Measurements from ENCODE around the gene ACTL9. TPM values are rescaled to one million over a fixed set of nuclear protein-coding genes. Genes with fewer than 3 reads are reported as not detected.

ACTL9 gene
- total RNA-seq, 2 experiments from 2014 or later, result not detected

DNA sequence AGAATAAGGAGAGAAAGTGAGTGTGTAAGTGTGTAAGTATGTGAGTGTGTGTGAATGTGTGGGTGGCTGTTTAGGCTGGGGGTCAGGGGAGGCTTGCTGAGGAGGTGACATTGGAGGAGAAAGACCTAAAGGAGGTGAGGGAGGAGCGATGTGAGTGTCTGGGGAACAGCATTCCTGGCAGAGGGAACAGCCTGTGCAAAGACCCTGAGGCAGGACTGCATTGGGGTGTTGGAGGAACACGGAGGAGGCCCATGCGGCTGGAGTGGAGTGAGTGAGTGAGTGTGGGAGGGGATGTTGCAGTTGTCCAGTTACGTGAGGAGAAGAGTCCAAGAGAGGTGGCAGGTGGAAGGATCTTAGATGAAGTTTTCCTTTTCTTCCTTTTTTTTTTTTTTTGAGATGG, 36.3 kb downstream of the ACTL9 start:
- H3K27ac Mint-ChIP-seq, result no peak overlapping the region
- H3K9me3 Mint-ChIP-seq, result no peaks in the 10 kb centered on the region
- TF ChIP-seq, protein P1, sequence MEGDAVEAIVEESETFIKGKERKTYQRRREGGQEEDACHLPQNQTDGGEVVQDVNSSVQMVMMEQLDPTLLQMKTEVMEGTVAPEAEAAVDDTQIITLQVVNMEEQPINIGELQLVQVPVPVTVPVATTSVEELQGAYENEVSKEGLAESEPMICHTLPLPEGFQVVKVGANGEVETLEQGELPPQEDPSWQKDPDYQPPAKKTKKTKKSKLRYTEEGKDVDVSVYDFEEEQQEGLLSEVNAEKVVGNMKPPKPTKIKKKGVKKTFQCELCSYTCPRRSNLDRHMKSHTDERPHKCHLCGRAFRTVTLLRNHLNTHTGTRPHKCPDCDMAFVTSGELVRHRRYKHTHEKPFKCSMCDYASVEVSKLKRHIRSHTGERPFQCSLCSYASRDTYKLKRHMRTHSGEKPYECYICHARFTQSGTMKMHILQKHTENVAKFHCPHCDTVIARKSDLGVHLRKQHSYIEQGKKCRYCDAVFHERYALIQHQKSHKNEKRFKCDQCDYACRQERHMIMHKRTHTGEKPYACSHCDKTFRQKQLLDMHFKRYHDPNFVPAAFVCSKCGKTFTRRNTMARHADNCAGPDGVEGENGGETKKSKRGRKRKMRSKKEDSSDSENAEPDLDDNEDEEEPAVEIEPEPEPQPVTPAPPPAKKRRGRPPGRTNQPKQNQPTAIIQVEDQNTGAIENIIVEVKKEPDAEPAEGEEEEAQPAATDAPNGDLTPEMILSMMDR (IDR thresholded peaks at IDR 0.05), result no peak
- H3K4me3 Mint-ChIP-seq, result no peak overlapping the region
- DNase-seq, result no peak
- no peak for ATAC-seq
- CTCF ChIA-PET, result no interaction called here
- H3K4me1 Mint-ChIP-seq (ENCODE audit: low read depth), result peaks cover 32% of the 10 kb centered on the region
- intact Hi-C loops (cut with micrococcal nuclease), result no loop called here
- POLR2A ChIA-PET, result no interaction called here
- no peaks in the 10 kb centered on the region for H3K36me3 Mint-ChIP-seq (ENCODE audit: low read depth)
- H3K27me3 Mint-ChIP-seq, result no peaks in the 10 kb centered on the region

DNA sequence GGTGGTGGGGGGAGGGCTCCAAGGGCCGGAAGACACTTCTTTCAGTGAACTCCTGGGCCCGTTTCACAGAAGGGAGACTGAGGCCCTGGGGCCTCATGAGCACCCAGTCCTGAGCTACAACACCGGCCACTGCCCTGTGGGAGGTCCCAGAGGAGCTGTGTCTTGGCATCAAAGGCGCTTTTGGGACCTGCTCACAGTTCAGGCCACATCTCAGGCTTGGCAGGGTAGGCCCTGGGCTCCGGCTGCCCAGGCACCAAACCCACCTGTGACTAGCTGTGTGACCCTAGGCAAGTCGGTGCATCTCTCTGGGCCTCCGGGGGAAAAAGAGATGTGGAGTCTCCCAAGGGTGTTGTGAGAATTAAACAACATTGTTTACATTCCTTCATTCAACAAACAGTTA, 38.7 kb downstream of the ACTL9 start:
- no peak overlapping the region for H3K4me3 Mint-ChIP-seq
- no peak for ATAC-seq
- intact Hi-C loops (cut with micrococcal nuclease), result no loop called here

DNA sequence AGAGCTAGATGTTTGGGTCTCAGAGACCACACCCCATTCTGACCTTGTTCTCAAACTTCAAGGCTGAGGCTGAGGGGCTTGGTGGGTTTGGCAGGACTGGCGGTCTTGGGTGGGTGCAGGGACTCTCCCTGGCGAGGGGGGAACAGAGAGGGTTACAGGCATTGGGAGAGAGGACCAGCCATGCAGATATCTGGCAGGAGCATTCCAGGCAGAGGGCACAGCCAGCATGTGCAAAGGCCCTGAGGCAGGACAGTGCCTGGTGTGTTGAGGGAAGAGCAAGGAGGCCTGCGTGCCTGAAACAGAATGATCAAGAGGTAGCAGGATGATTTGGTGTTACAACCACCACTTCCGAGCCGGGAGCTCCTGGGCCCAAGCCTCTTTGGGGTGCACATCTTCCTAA, 40.7 kb downstream of the ACTL9 start:
- ChIA-PET CTCF (no interaction called here), POLR2A (no interaction called here)
- H3K4me1 Mint-ChIP-seq (ENCODE audit: low read depth), result peaks cover 15% of the 10 kb centered on the region
- H3K27me3 Mint-ChIP-seq, result no peaks in the 10 kb centered on the region
- no peaks in the 10 kb centered on the region for H3K36me3 Mint-ChIP-seq (ENCODE audit: low read depth)
- DNase-seq, result no peak
- ATAC-seq, result no peak
- no peak overlapping the region for H3K4me3 Mint-ChIP-seq
- H3K27ac Mint-ChIP-seq, result no peak overlapping the region
- intact Hi-C loops (cut with micrococcal nuclease), result no loop called here
- H3K9me3 Mint-ChIP-seq, result no peaks in the 10 kb centered on the region
- TF ChIP-seq, protein P1 (IDR thresholded peaks at IDR 0.05), result no peak

More for the DNA sequence above, 38.7 kb downstream of the ACTL9 start:
- CTCF ChIA-PET, result interaction anchor here (2.1 kb wide), 1 partner anchor 34 kb away, joined by 5 read pairs; no protein-coding TSS in a partner anchor
- TF ChIP-seq, protein P1 (IDR thresholded peaks at IDR 0.05), result no peak
- Mint-ChIP-seq H3K27me3 (no peaks in the 10 kb centered on the region), H3K4me1 (ENCODE audit: low read depth) (peaks cover 24% of the 10 kb centered on the region), H3K27ac (no peak overlapping the region), H3K9me3 (no peaks in the 10 kb centered on the region), H3K36me3 (ENCODE audit: low read depth) (no peaks in the 10 kb centered on the region)
- DNase-seq, result no peak
- POLR2A ChIA-PET, result no interaction called here

DNA sequence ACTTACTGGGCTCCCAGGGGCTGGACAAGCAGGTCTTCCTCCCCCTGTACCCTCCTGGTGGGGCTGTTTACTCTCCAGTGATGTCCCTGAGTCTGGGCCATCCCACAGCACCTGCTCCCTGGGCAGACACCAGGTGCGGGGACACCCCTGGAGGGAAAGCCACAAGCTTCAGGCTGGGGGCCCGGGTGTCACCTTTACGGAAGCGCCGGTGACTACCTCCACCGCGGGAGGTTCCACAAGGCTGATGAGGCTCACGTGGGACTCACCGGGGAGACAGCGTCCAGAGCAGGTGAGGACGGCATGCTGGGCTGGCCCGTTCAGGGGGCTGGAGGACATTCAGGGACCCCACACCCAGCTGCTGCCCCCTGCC, 43.3 kb downstream of the ACTL9 start:
- intact Hi-C loops (cut with micrococcal nuclease), result loop anchor here (2.0 kb wide), 1 partner anchor 39 kb away; no protein-coding TSS in a partner anchor
- ATAC-seq (peak; percentile 74), DNase-seq (peak; percentile 67)
- ChIA-PET CTCF (interaction anchor here (0.6 to 4.4 kb wide), 14 partner anchors 10 to 333 kb away, joined by 3 to 93 read pairs (median 6); partner anchors contain the start of gene ACTL9), POLR2A (interaction anchor here (1.0 to 1.3 kb wide), 2 partner anchors 10 to 39 kb away, joined by 6 read pairs; no protein-coding TSS in a partner anchor)
- Mint-ChIP-seq H3K27me3 (no peaks in the 10 kb centered on the region), H3K27ac (no peak overlapping the region), H3K9me3 (no peaks in the 10 kb centered on the region), H3K4me1 (ENCODE audit: low read depth) (peaks cover 15% of the 10 kb centered on the region), H3K36me3 (ENCODE audit: low read depth) (no peaks in the 10 kb centered on the region), H3K4me3 (no peak overlapping the region)
- TF ChIP-seq, protein P1 (IDR thresholded peaks at IDR 0.05), result no peak

DNA sequence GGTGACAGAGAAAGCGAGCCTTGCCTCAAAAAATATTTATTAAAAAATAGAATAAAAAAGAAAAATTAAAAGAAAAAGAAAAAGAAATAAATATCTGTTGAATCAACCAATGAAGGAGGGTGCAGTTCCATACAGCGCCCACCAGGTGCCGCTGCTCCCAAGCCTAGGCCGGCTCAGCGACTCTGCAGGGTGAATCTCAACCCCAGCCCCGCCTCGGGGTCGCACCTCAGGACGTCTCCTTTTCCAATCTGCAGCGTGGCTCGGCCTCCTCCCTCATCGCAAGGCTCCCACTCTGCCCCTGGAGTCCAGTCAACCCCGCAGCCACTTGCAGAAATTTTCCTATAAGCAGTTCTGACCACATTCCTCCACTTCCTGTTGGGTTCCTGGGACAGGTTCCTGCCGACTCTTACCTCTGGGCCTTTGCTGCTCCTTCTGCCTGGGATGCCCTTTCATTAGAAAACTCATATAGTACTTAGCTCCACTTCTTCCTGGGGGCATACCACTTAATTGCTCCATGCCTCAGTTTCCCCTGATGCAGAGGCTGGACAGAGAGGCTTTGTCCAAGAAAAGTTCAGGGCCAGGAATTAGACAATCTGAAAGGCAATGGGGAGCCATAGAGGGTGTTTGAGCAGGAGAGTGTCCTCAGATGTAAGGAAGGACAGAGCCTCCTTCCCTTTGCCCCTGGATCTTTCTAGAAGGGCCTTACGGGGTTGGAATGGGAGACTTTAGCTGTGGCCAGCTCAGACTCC, 43.8 kb downstream of the ACTL9 start:
- H3K27me3 Mint-ChIP-seq, result no peaks in the 10 kb centered on the region
- CTCF ChIA-PET, result interaction anchor here (0.6 to 4.4 kb wide), 28 partner anchors 9 to 334 kb away, joined by 3 to 93 read pairs (median 4); partner anchors contain the start of gene ACTL9
- POLR2A ChIA-PET, result interaction anchor here (1.0 to 1.3 kb wide), 2 partner anchors 11 to 39 kb away, joined by 6 read pairs; no protein-coding TSS in a partner anchor

More for the DNA sequence above, 43.8 kb downstream of the ACTL9 start:
- H3K36me3 Mint-ChIP-seq (ENCODE audit: low read depth), result no peaks in the 10 kb centered on the region
- no peak overlapping the region for H3K4me3 Mint-ChIP-seq
- intact Hi-C loops (cut with micrococcal nuclease), result loop anchor here (2.0 kb wide), 1 partner anchor 40 kb away; no protein-coding TSS in a partner anchor
- peaks cover 17% of the 10 kb centered on the region for H3K4me1 Mint-ChIP-seq (ENCODE audit: low read depth)
- TF ChIP-seq, protein P1 (IDR thresholded peaks at IDR 0.05), result peak; percentile 98
- DNase-seq (peak; percentile 77), ATAC-seq (peak; percentile 86)
- H3K27ac Mint-ChIP-seq, result no peak overlapping the region
- H3K9me3 Mint-ChIP-seq, result no peaks in the 10 kb centered on the region
